Loucy (cell line): ENCODE data around the gene PPP2R1B.

Experiments
- H2AFZ ChIP-seq: fragments of 200-600 bp; sonication (generic); 2 replicates; pipeline ENCODE4 v1.6.0; 2016; ENCODE audit warnings: antibody characterized with exemption, mild to moderate bottlenecking, low read length, moderate library complexity
- H3F3A ChIP-seq: fragments of 200-600 bp; 2 replicates; pipeline ENCODE4 v1.6.0; 2016; ENCODE audit warnings: antibody characterized with exemption, low read depth, mild to moderate bottlenecking
- H3K27me3 ChIP-seq: fragments of 200-600 bp; sonication (generic); 2 replicates; pipeline ENCODE4 v1.6.1; 2014; ENCODE audit warnings: low read length, mild to moderate bottlenecking; ENCODE audit not compliant: insufficient read depth, poor library complexity, severe bottlenecking
- H3K36me3 ChIP-seq: fragments of 200-600 bp; sonication (generic); 2 replicates; pipeline ENCODE4 v1.6.1; 2016; ENCODE audit warnings: low read length; ENCODE audit not compliant: insufficient read depth
- H3K4me1 ChIP-seq: fragments of 200-600 bp; sonication (generic); 2 replicates; pipeline ENCODE4 v1.5.1; 2014; ENCODE audit warnings: low read length, mild to moderate bottlenecking; ENCODE audit not compliant: insufficient read depth, poor library complexity, severe bottlenecking
- H3K4me2 ChIP-seq: fragments of 200-600 bp; sonication (generic); 2 replicates; pipeline ENCODE4 v1.6.0; 2014; ENCODE audit warnings: antibody characterized with exemption, low read length, low read depth, mild to moderate bottlenecking; ENCODE audit not compliant: poor library complexity, severe bottlenecking
- H3K4me3 ChIP-seq: fragments of 200-600 bp; sonication (generic); 2 replicates; pipeline ENCODE4 v1.5.1; 2014; ENCODE audit warnings: low read length, mild to moderate bottlenecking, mixed read lengths; ENCODE audit not compliant: poor library complexity, severe bottlenecking
- H3K79me2 ChIP-seq: fragments of 200-600 bp; sonication (generic); 2 replicates; pipeline ENCODE4 v1.6.1; 2014; ENCODE audit warnings: low read length; ENCODE audit not compliant: insufficient read depth
- H3K9ac ChIP-seq: fragments of 200-600 bp; sonication (generic); 2 replicates; pipeline ENCODE4 v1.6.0; 2014; ENCODE audit warnings: mild to moderate bottlenecking, low read depth, low read length, moderate library complexity; ENCODE audit not compliant: poor library complexity, severe bottlenecking
- H3K9me2 ChIP-seq: fragments of 200-600 bp; sonication (generic); replicated peaks from 2 replicates; pipeline ENCODE4 v1.6.1; 2016; ENCODE audit warnings: low read depth, low read length, mixed read lengths
- H3K9me3 ChIP-seq: fragments of 200-600 bp; sonication (generic); 2 replicates; pipeline ENCODE4 v1.6.1; 2014; ENCODE audit warnings: mild to moderate bottlenecking, antibody characterized with exemption, low read length, low read depth; ENCODE audit not compliant: insufficient read depth
- H4K20me1 ChIP-seq: fragments of 200-600 bp; sonication (generic); 2 replicates; pipeline ENCODE4 v1.6.0; 2014; ENCODE audit warnings: antibody characterized with exemption, low read length, mild to moderate bottlenecking; ENCODE audit not compliant: insufficient read depth, poor library complexity, severe bottlenecking
- EZH2phosphoT487 ChIP-seq: fragments of 200-600 bp; IDR thresholded peaks from 2 replicates; pipeline ENCODE4 v1.6.1; 2018; ENCODE audit warnings: antibody characterized with exemption, mild to moderate bottlenecking, moderate library complexity, borderline replicate concordance
- TF ChIP-seq, protein P1 (sequence below): fragments of 200-600 bp; sonication (generic); conservative IDR thresholded peaks from 2 replicates; pipeline ENCODE4 v1.5.1; 2014; ENCODE audit warnings: mild to moderate bottlenecking, antibody characterized with exemption, low read length

Gene PPP2R1B

DNA sequence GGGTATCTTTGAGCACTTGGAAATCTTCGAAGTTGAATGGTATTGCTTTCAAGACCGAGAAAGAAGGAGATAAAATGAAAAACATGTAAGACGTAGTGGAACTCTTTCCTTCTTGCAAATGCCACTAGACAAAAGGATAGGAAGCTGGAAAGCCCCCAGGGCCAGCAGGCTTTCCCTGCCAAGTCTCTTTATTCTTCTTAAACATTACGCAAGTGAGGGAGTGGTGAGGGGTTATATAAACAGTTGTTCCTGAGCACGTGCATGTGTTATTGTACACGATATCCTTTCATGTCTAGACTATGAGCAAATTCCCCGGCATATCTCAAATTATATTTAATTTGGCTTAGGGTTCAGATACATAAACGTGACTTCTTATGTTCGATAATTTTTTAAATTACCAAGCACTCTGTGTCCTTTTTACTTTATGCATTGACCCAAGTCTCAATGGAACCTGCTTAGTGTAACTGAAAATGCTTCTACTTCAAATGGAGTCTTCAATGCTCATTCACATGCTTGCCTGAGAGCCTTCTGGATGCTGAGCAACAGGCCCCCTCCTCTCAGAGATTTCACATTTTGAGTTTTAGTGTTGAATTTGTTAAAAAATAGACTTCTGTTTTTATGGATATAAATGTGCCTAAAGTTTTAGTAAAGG is 59.0 kb downstream of the PPP2R1B start:
- Histone ChIP-seq H2AFZ (no peak overlapping the region), H3K9me2 (no peaks in the 10 kb centered on the region), H3K4me2 (no peak overlapping the region), H3K9ac (no peak overlapping the region), H3F3A (no peaks in the 10 kb centered on the region), H4K20me1 (no peaks in the 10 kb centered on the region), H3K36me3 (peaks cover 73% of the 10 kb centered on the region; the same call in 1 of the 2 replicates), H3K4me1 (no peaks in the 10 kb centered on the region), H3K4me3 (no peak overlapping the region), H3K9me3 (no peaks in the 10 kb centered on the region), H3K79me2 (no peaks in the 10 kb centered on the region), H3K27me3 (no peaks in the 10 kb centered on the region)
- TF ChIP-seq EZH2phosphoT487 = no peak
- TF ChIP-seq, protein P1, sequence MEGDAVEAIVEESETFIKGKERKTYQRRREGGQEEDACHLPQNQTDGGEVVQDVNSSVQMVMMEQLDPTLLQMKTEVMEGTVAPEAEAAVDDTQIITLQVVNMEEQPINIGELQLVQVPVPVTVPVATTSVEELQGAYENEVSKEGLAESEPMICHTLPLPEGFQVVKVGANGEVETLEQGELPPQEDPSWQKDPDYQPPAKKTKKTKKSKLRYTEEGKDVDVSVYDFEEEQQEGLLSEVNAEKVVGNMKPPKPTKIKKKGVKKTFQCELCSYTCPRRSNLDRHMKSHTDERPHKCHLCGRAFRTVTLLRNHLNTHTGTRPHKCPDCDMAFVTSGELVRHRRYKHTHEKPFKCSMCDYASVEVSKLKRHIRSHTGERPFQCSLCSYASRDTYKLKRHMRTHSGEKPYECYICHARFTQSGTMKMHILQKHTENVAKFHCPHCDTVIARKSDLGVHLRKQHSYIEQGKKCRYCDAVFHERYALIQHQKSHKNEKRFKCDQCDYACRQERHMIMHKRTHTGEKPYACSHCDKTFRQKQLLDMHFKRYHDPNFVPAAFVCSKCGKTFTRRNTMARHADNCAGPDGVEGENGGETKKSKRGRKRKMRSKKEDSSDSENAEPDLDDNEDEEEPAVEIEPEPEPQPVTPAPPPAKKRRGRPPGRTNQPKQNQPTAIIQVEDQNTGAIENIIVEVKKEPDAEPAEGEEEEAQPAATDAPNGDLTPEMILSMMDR = no peak

DNA sequence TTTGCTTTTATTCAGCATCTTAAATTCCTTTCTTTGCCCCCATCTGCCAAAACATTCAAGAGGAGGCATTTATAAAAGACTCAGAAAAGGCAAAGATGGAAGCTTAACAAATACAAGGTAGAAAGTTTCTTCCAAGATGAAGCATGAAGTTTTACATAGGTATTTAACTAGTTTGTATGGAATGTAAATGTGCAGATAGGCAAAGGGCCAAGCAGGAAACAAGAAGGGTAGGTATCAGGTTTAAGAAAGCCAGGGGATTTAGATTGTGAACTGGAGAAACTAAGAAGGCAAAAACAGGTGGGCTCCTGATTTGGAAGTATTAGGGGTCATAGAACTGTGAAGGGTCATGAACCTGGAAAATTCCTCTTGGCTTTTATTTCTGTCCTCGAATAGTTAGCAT is 62.6 kb downstream of the PPP2R1B start:
- Histone ChIP-seq H3K36me3 (peaks cover 63% of the 10 kb centered on the region; the same call in 1 of the 2 replicates), H3K9me3 (no peaks in the 10 kb centered on the region), H3K4me1 (peaks cover 10% of the 10 kb centered on the region), H4K20me1 (no peaks in the 10 kb centered on the region), H3K27me3 (no peaks in the 10 kb centered on the region), H3F3A (no peaks in the 10 kb centered on the region), H3K4me2 (no peak overlapping the region), H3K4me3 (no peak overlapping the region), H3K79me2 (no peaks in the 10 kb centered on the region), H3K9ac (no peak overlapping the region), H3K9me2 (no peaks in the 10 kb centered on the region), H2AFZ (no peak overlapping the region)
- TF ChIP-seq, protein P1 = no peak
- no peak for TF ChIP-seq EZH2phosphoT487

DNA sequence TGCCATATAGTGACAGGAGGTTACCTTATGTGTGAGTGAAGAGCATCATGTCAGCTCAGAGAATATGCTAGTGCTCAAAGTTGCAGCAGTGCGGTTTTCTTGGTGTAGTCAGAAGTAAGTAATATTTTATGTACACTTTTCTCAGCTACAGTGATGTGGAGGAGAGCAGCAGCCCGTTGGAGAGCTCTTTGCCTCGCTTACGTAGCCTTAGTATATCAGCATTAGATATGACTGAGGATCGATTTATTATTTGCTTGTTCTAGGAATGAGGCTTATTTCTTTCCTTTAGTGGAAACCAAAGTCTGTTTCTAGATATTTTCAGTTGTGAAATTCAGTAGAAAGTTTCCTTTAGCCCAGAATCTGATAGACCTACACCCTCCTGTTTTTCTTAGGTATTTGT is 63.6 kb downstream of the PPP2R1B start:
- H3F3A ChIP-seq = no peaks in the 10 kb centered on the region
- peaks cover 56% of the 10 kb centered on the region; the same call in 1 of the 2 replicates for H3K36me3 ChIP-seq
- no peaks in the 10 kb centered on the region for H3K9me2 ChIP-seq
- H3K9ac ChIP-seq = no peak overlapping the region
- no peak for TF ChIP-seq EZH2phosphoT487
- TF ChIP-seq, protein P1 = no peak
- no peak overlapping the region for H3K4me3 ChIP-seq
- no peak overlapping the region for H3K4me2 ChIP-seq
- no peaks in the 10 kb centered on the region for H4K20me1 ChIP-seq
- H3K27me3 ChIP-seq = no peaks in the 10 kb centered on the region
- H3K9me3 ChIP-seq = no peaks in the 10 kb centered on the region
- H3K4me1 ChIP-seq = peaks cover 10% of the 10 kb centered on the region
- no peak overlapping the region for H2AFZ ChIP-seq
- no peaks in the 10 kb centered on the region for H3K79me2 ChIP-seq
